ENCODE results near the gene GBX1.

Gene GBX1

GRCh38 chr7:151194188-151194587 is 26.7 kb upstream of the GBX1 start:
- DNase-seq (ENCODE audit: extremely low read depth in 1 of 2, low read depth in 1 of 2) = no peak

- no peak for DNase-seq (ENCODE audit: extremely low read depth in 1 of 2, low read depth in 1 of 2)
These were observed 25.9 kb upstream of the GBX1 start for GRCh38 chr7:151193203-151193978.

GRCh38 chr7:151192002-151192539 is 24.6 kb upstream of the GBX1 start:
- DNase-seq (ENCODE audit: extremely low read depth in 1 of 2, low read depth in 1 of 2) = no peak

GRCh38 chr7:151191544-151191943 is 24.1 kb upstream of the GBX1 start:
- no peak for DNase-seq (ENCODE audit: extremely low read depth in 1 of 2, low read depth in 1 of 2)

GRCh38 chr7:151189038-151189437 is 21.5 kb upstream of the GBX1 start:
- DNase-seq (ENCODE audit: extremely low read depth in 1 of 2, low read depth in 1 of 2) = no peak

- DNase-seq (ENCODE audit: extremely low read depth in 1 of 2, low read depth in 1 of 2) = no peak
These were observed 20.7 kb upstream of the GBX1 start for GRCh38 chr7:151188252-151188542.

- no peak for DNase-seq (ENCODE audit: extremely low read depth in 1 of 2, low read depth in 1 of 2)
These were observed 20.1 kb upstream of the GBX1 start for GRCh38 chr7:151187409-151188251.

GRCh38 chr7:151186640-151187408 is 19.3 kb upstream of the GBX1 start, which contains the start of gene ASB10:
Gene ASB10 (minus strand): TSS chr7:151187250. CDS start chr7:151187130, 120 bp downstream.
- no peak for DNase-seq (ENCODE audit: extremely low read depth in 1 of 2, low read depth in 1 of 2)

GRCh38 chr7:151185762-151186639 is 18.5 kb upstream of the GBX1 start:
- no peak for DNase-seq (ENCODE audit: extremely low read depth in 1 of 2, low read depth in 1 of 2)

- no peak for DNase-seq (ENCODE audit: extremely low read depth in 1 of 2, low read depth in 1 of 2)
These were observed 13.5 kb upstream of the GBX1 start for GRCh38 chr7:151181011-151181431.

- no peak for DNase-seq (ENCODE audit: extremely low read depth in 1 of 2, low read depth in 1 of 2)
These were observed 12.5 kb upstream of the GBX1 start for GRCh38 chr7:151179946-151180345.

- no peak for DNase-seq (ENCODE audit: extremely low read depth in 1 of 2, low read depth in 1 of 2)
These were observed 11.9 kb upstream of the GBX1 start for GRCh38 chr7:151179287-151179860.

GRCh38 chr7:151178831-151179230 is 11.3 kb upstream of the GBX1 start:
- DNase-seq (ENCODE audit: extremely low read depth in 1 of 2, low read depth in 1 of 2) = no peak

GRCh38 chr7:151178236-151178635 is 10.7 kb upstream of the GBX1 start:
- no peak for DNase-seq (ENCODE audit: extremely low read depth in 1 of 2, low read depth in 1 of 2)

- DNase-seq (ENCODE audit: extremely low read depth in 1 of 2, low read depth in 1 of 2) = no peak
These were observed 9.8 kb upstream of the GBX1 start for GRCh38 chr7:151177310-151177709.

GRCh38 chr7:151176401-151176800 is 8.9 kb upstream of the GBX1 start:
- DNase-seq (ENCODE audit: extremely low read depth in 1 of 2, low read depth in 1 of 2) = no peak

GRCh38 chr7:151175793-151176311 is 8.4 kb upstream of the GBX1 start:
- no peak for DNase-seq (ENCODE audit: extremely low read depth in 1 of 2, low read depth in 1 of 2)

GRCh38 chr7:151175047-151175792 is 7.7 kb upstream of the GBX1 start:
- DNase-seq (ENCODE audit: extremely low read depth in 1 of 2, low read depth in 1 of 2) = no peak

All from stimulated activated CD8-positive, alpha-beta memory T cell treated with anti-CD3 and anti-CD28 coated beads, Interleukin-7, amount 100 ng/mL, for 48 hours (primary cell).